Measurements from ENCODE around the gene ITGA7.

GRCh38 chr12:55715169-55715764, 7.6 kb upstream of the ITGA7 start:
- TF ChIP-seq, protein P1, sequence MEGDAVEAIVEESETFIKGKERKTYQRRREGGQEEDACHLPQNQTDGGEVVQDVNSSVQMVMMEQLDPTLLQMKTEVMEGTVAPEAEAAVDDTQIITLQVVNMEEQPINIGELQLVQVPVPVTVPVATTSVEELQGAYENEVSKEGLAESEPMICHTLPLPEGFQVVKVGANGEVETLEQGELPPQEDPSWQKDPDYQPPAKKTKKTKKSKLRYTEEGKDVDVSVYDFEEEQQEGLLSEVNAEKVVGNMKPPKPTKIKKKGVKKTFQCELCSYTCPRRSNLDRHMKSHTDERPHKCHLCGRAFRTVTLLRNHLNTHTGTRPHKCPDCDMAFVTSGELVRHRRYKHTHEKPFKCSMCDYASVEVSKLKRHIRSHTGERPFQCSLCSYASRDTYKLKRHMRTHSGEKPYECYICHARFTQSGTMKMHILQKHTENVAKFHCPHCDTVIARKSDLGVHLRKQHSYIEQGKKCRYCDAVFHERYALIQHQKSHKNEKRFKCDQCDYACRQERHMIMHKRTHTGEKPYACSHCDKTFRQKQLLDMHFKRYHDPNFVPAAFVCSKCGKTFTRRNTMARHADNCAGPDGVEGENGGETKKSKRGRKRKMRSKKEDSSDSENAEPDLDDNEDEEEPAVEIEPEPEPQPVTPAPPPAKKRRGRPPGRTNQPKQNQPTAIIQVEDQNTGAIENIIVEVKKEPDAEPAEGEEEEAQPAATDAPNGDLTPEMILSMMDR (IDR thresholded peaks at IDR 0.05): no peak
- TF ChIP-seq EZH2phosphoT487 (IDR thresholded peaks at IDR 0.05): no peak

All from neural progenitor cell (in vitro differentiated cells).